Mesenchymal stem cell (in vitro differentiated cells and primary cell): ENCODE data around the gene PPP2R5A.

Source experiments
- DNase-seq: peaks from one replicate; pipeline ENCODE4 v3.0.0-alpha.2; 2013
- H2AFZ ChIP-seq: one replicate; pipeline ENCODE4 v1.6.1; 2013; ENCODE audit warnings: low read depth, mild to moderate bottlenecking, control low read depth, inconsistent platforms, low read length, moderate library complexity
- H2AK5ac ChIP-seq: 2 replicates; pipeline ENCODE4 v1.6.1; 2013; ENCODE audit warnings: low read length, moderate library complexity, mild to moderate bottlenecking, inconsistent platforms; ENCODE audit not compliant: severe bottlenecking
- H2BK120ac ChIP-seq: one replicate; pipeline ENCODE4 v1.6.1; 2013; ENCODE audit warnings: low read depth, mild to moderate bottlenecking, inconsistent platforms, low read length, moderate library complexity
- H2BK12ac ChIP-seq, 2 experiments: one replicate each; pipeline ENCODE4 v1.6.1; 2013; ENCODE audit warnings: inconsistent platforms in 2 of 2, low read length in 2 of 2, mild to moderate bottlenecking in 2 of 2, moderate library complexity in 2 of 2, control low read depth in 1 of 2
- H2BK15ac ChIP-seq: one replicate; pipeline ENCODE4 v1.6.1; 2013; ENCODE audit warnings: mild to moderate bottlenecking, low read depth, inconsistent platforms; ENCODE audit not compliant: poor library complexity, severe bottlenecking
- H2BK5ac ChIP-seq: 2 replicates; pipeline ENCODE4 v1.6.1; 2013; ENCODE audit warnings: low read depth, mild to moderate bottlenecking, low read length, control low read depth, inconsistent platforms; ENCODE audit not compliant: poor library complexity, severe bottlenecking
- H3K14ac ChIP-seq, 2 experiments: one replicate each; pipeline ENCODE4 v1.6.1; 2013; ENCODE audit warnings: inconsistent platforms in 2 of 2, low read length in 2 of 2, control low read depth in 1 of 2, mild to moderate bottlenecking in 1 of 2, moderate library complexity in 1 of 2
- H3K18ac ChIP-seq, 2 experiments: one replicate each; pipeline ENCODE4 v1.6.1; 2013; ENCODE audit warnings: inconsistent platforms in 2 of 2, low read length in 2 of 2, control low read depth in 1 of 2, low read depth in 1 of 2, mild to moderate bottlenecking in 1 of 2
- H3K23ac ChIP-seq, 2 experiments: one replicate each; pipeline ENCODE4 v1.6.1; 2013; ENCODE audit warnings: inconsistent platforms in 2 of 2, low read length in 2 of 2, mild to moderate bottlenecking in 2 of 2, moderate library complexity in 2 of 2, control low read depth in 1 of 2
- H3K27ac ChIP-seq: 2 replicates; pipeline ENCODE4 v1.5.1; 2013; ENCODE audit warnings: mild to moderate bottlenecking, moderate library complexity, low read length, control low read depth, inconsistent platforms; ENCODE audit not compliant: poor library complexity, severe bottlenecking
- H3K27me3 ChIP-seq, 2 experiments: 2 replicates each; pipeline versions ENCODE4 v1.6.1 to v1.7.0; 2013; ENCODE audit warnings: low read length in 2 of 2, mild to moderate bottlenecking in 2 of 2, moderate library complexity in 2 of 2, control low read depth in 1 of 2, inconsistent platforms in 1 of 2; ENCODE audit not compliant: control insufficient read depth in 1 of 2, insufficient read depth in 1 of 2
- H3K36me3 ChIP-seq, 2 experiments: 2 replicates each; pipeline versions ENCODE4 v1.6.1 to v1.7.0; 2013; ENCODE audit warnings: low read length in 2 of 2, control low read depth in 1 of 2, inconsistent platforms in 1 of 2, low read depth in 1 of 2, mild to moderate bottlenecking in 1 of 2; ENCODE audit not compliant: insufficient read depth in 2 of 2, control insufficient read depth in 1 of 2
- H3K4ac ChIP-seq, 2 experiments: one replicate each; pipeline ENCODE4 v1.6.1; 2013; ENCODE audit warnings: inconsistent platforms in 2 of 2, low read length in 2 of 2, mild to moderate bottlenecking in 2 of 2, moderate library complexity in 2 of 2, control low read depth in 1 of 2, low read depth in 1 of 2
- H3K4me1 ChIP-seq: 2 replicates; pipeline ENCODE4 v1.6.1; 2013; ENCODE audit warnings: low read depth, low read length, control low read depth; ENCODE audit not compliant: control insufficient read depth, insufficient read depth
- H3K4me2 ChIP-seq: 2 replicates; pipeline ENCODE4 v1.6.1; 2013; ENCODE audit warnings: low read length, mild to moderate bottlenecking, inconsistent platforms; ENCODE audit not compliant: poor library complexity, severe bottlenecking
- H3K4me3 ChIP-seq, 2 experiments: 2 replicates each; pipeline versions ENCODE4 v1.5.1 to v1.7.0; 2013; ENCODE audit warnings: low read length in 2 of 2, mild to moderate bottlenecking in 2 of 2, control low read depth in 1 of 2, low read depth in 1 of 2; ENCODE audit not compliant: insufficient read depth in 1 of 2
- H3K79me1 ChIP-seq: replicated peaks from 2 replicates; pipeline ENCODE4 v1.6.1; 2013; ENCODE audit warnings: mild to moderate bottlenecking, control low read depth, low read length, inconsistent platforms; ENCODE audit not compliant: poor library complexity, severe bottlenecking
- H3K9ac ChIP-seq: 2 replicates; pipeline ENCODE4 v1.7.0; 2013; ENCODE audit warnings: mild to moderate bottlenecking, low read length, moderate library complexity
- H3K9me3 ChIP-seq: 2 replicates; pipeline ENCODE4 v1.7.0; 2013; ENCODE audit warnings: mild to moderate bottlenecking, low read length; ENCODE audit not compliant: control insufficient read depth
- H4K8ac ChIP-seq: one replicate; pipeline ENCODE4 v1.6.1; 2013; ENCODE audit warnings: inconsistent platforms, mild to moderate bottlenecking, low read length, moderate library complexity
- H4K91ac ChIP-seq: one replicate; pipeline ENCODE4 v1.6.1; 2013; ENCODE audit warnings: mild to moderate bottlenecking, low read length, inconsistent platforms
- WGBS: methylation state at CpG from one replicate; pipeline ENCODE4 v1.1.7; 2013; ENCODE audit warnings: mixed read lengths; 5-methylcytosine and 5-hydroxymethylcytosine counted together

Gene PPP2R5A

GRCh38 chr1:212359794-212360479 is 74.7 kb downstream of the PPP2R5A start:
- H3K27me3 ChIP-seq: no peaks in the 10 kb centered on the region
- peaks cover 0 to 71% of the 10 kb centered on the region in 2 experiments for H3K36me3 ChIP-seq
- WGBS: 92% methylated on average over 4 of the region's 4 CpGs
- H3K9me3 ChIP-seq: no peaks in the 10 kb centered on the region
- no peak overlapping the region for H2BK120ac ChIP-seq
- H2BK12ac ChIP-seq: no peak overlapping the region
- no peak overlapping the region for H3K27ac ChIP-seq
- no peak overlapping the region for H3K4me3 ChIP-seq
- H2AFZ ChIP-seq: no peak overlapping the region
- H3K79me1 ChIP-seq: no peaks in the 10 kb centered on the region
- H4K8ac ChIP-seq: no peak overlapping the region
- no peak overlapping the region for H2BK5ac ChIP-seq
- no peak overlapping the region for H4K91ac ChIP-seq
- no peak overlapping the region for H3K14ac ChIP-seq
- H3K4me2 ChIP-seq: no peak overlapping the region
- H3K4ac ChIP-seq: no peak overlapping the region
- no peak overlapping the region for H3K18ac ChIP-seq
- H3K4me1 ChIP-seq: no peaks in the 10 kb centered on the region
- H3K23ac ChIP-seq: no peak overlapping the region
- DNase-seq: no peak
- H3K9ac ChIP-seq: no peak overlapping the region
- H2BK15ac ChIP-seq: no peak overlapping the region
- H2AK5ac ChIP-seq: no peak overlapping the region

GRCh38 chr1:212364985-212365384 is 79.8 kb downstream of the PPP2R5A start:
- Histone ChIP-seq H2AK5ac (no peak overlapping the region), H4K91ac (no peak overlapping the region), H3K4me2 (no peak overlapping the region), H3K14ac (no peak overlapping the region), H2BK12ac (no peak overlapping the region), H3K9ac (no peak overlapping the region), H3K27me3 (no peaks in the 10 kb centered on the region), H3K18ac (no peak overlapping the region), H2BK15ac (no peak overlapping the region), H3K4ac (no peak overlapping the region), H3K27ac (no peak overlapping the region), H4K8ac (no peak overlapping the region), H3K4me1 (no peaks in the 10 kb centered on the region), H3K9me3 (no peaks in the 10 kb centered on the region), H2BK120ac (no peak overlapping the region), H3K36me3 (peaks cover 5 to 51% of the 10 kb centered on the region in 2 experiments), H3K23ac (no peak overlapping the region), H3K4me3 (no peak overlapping the region), H2AFZ (no peak overlapping the region), H3K79me1 (peaks cover 2% of the 10 kb centered on the region), H2BK5ac (no peak overlapping the region)
- no peak for DNase-seq
- WGBS: 89% methylated on average over 7 of the region's 7 CpGs

- Histone ChIP-seq H4K8ac (no peak overlapping the region), H3K79me1 (peaks cover 2% of the 10 kb centered on the region), H3K9ac (peak overlapping the region; percentile 60), H3K27me3 (no peaks in the 10 kb centered on the region), H2BK5ac (no peak overlapping the region), H3K18ac (no peak overlapping the region), H3K4me1 (no peaks in the 10 kb centered on the region), H2AK5ac (no peak overlapping the region), H3K14ac (no peak overlapping the region), H2BK15ac (no peak overlapping the region), H2AFZ (no peak overlapping the region), H2BK12ac (no peak overlapping the region), H3K9me3 (no peaks in the 10 kb centered on the region), H3K23ac (no peak overlapping the region), H3K4me2 (no peak overlapping the region), H3K4me3 (no peak overlapping the region), H3K27ac (no peak overlapping the region), H2BK120ac (no peak overlapping the region), H3K36me3 (peaks cover 5 to 36% of the 10 kb centered on the region in 2 experiments), H4K91ac (no peak overlapping the region), H3K4ac (no peak overlapping the region)
- WGBS: 64% methylated on average over 3 of the region's 5 CpGs
- peak; percentile 32 for DNase-seq
Measured at GRCh38 chr1:212366901-212367300, 81.7 kb downstream of the PPP2R5A start.

GRCh38 chr1:212367474-212368072 is 82.4 kb downstream of the PPP2R5A start:
- Histone ChIP-seq H3K23ac (no peak overlapping the region), H3K79me1 (peaks cover 2% of the 10 kb centered on the region), H3K9ac (peak overlapping the region; percentile 60), H4K91ac (no peak overlapping the region), H2BK15ac (no peak overlapping the region), H4K8ac (no peak overlapping the region), H2BK12ac (no peak overlapping the region), H3K4me2 (no peak overlapping the region), H3K9me3 (no peaks in the 10 kb centered on the region), H2BK5ac (no peak overlapping the region), H3K36me3 (peaks cover 5 to 32% of the 10 kb centered on the region in 2 experiments), H3K14ac (no peak overlapping the region), H3K4me3 (no peak overlapping the region), H2AFZ (no peak overlapping the region), H2BK120ac (no peak overlapping the region), H2AK5ac (no peak overlapping the region), H3K18ac (no peak overlapping the region), H3K27me3 (no peaks in the 10 kb centered on the region), H3K4ac (no peak overlapping the region), H3K27ac (no peak overlapping the region), H3K4me1 (no peaks in the 10 kb centered on the region)
- 90% methylated on average over 2 of the region's 2 CpGs for WGBS
- DNase-seq: no peak
